OCI-LY1 (cell line): ENCODE data around the gene DUS3L.

Experiments
- H2AFZ ChIP-seq: fragments of 200-600 bp; sonication (generic), shearing (Covaris generic); 2 replicates; pipeline ENCODE4 v1.6.0; 2014; ENCODE audit warnings: antibody characterized with exemption, mild to moderate bottlenecking, low read length
- H3F3A ChIP-seq: fragments of 200-600 bp; sonication (generic), shearing (Covaris generic); 2 replicates; pipeline ENCODE4 v1.6.0; 2014; ENCODE audit warnings: mild to moderate bottlenecking, antibody characterized with exemption, low read length, moderate library complexity; ENCODE audit not compliant: insufficient read depth
- H3K27ac ChIP-seq: fragments of 200-600 bp; sonication (generic); 2 replicates; pipeline ENCODE4 v1.5.1; 2014; ENCODE audit warnings: low read length, mixed run types, mild to moderate bottlenecking, low read depth; ENCODE audit not compliant: poor library complexity, severe bottlenecking
- H3K27me3 ChIP-seq: fragments of 200-600 bp; sonication (generic); 2 replicates; pipeline ENCODE4 v1.6.0; 2014; ENCODE audit warnings: antibody characterized with exemption, mild to moderate bottlenecking, low read length, moderate library complexity; ENCODE audit not compliant: insufficient read depth
- H3K36me3 ChIP-seq: fragments of 200-600 bp; sonication (generic); 2 replicates; pipeline ENCODE4 v1.6.1; 2014; ENCODE audit warnings: mild to moderate bottlenecking, antibody characterized with exemption, low read length, moderate library complexity, mixed read lengths; ENCODE audit not compliant: insufficient read depth
- H3K4me1 ChIP-seq: fragments of 200-600 bp; sonication (generic); 2 replicates; pipeline ENCODE4 v1.5.1; 2014; ENCODE audit warnings: mild to moderate bottlenecking, low read length, moderate library complexity; ENCODE audit not compliant: insufficient read depth, severe bottlenecking
- H3K4me2 ChIP-seq: fragments of 200-600 bp; sonication (generic), shearing (Covaris generic); 2 replicates; pipeline ENCODE4 v1.6.1; 2014; ENCODE audit warnings: low read length
- H3K4me3 ChIP-seq: fragments of 200-600 bp; sonication (generic); 2 replicates; pipeline ENCODE4 v1.5.1; 2014; ENCODE audit warnings: low read length, low read depth, mild to moderate bottlenecking, mixed read lengths; ENCODE audit not compliant: poor library complexity, severe bottlenecking
- H3K79me2 ChIP-seq: fragments of 200-600 bp; shearing (Covaris generic); 2 replicates; pipeline ENCODE4 v1.6.1; 2016; ENCODE audit warnings: mixed run types, low read length, mixed read lengths; ENCODE audit not compliant: insufficient read depth
- H3K9ac ChIP-seq: fragments of 200-600 bp; sonication (generic), shearing (Covaris generic); 2 replicates; pipeline ENCODE4 v1.6.1; 2014; ENCODE audit warnings: mild to moderate bottlenecking, low read length, mixed read lengths
- H3K9me2 ChIP-seq: fragments of 200-600 bp; sonication (generic), shearing (Covaris generic); 2 replicates; pipeline ENCODE4 v1.6.1; 2014; ENCODE audit warnings: low read depth, mild to moderate bottlenecking, low read length, mixed read lengths
- H3K9me3 ChIP-seq: fragments of 200-600 bp; shearing (Covaris generic); 2 replicates; pipeline ENCODE4 v1.6.1; 2014; ENCODE audit warnings: low read length, mixed read lengths
- H4K20me1 ChIP-seq: fragments of 200-600 bp; sonication (generic), shearing (Covaris generic); 2 replicates; pipeline ENCODE4 v1.6.0; 2016; ENCODE audit warnings: mild to moderate bottlenecking, low read length; ENCODE audit not compliant: insufficient read depth
- EZH2 ChIP-seq: fragments of 200-600 bp; sonication (generic), shearing (Covaris generic); IDR thresholded peaks from 2 replicates; pipeline ENCODE4 v1.8.0; 2017; ENCODE audit warnings: borderline replicate concordance, mixed run types, mild to moderate bottlenecking, antibody characterized with exemption, low read length, moderate library complexity, mixed read lengths
- TF ChIP-seq, protein P1 (sequence below): fragments of 200-600 bp; sonication (generic), shearing (Covaris generic); IDR thresholded peaks from 2 replicates; pipeline ENCODE4 v1.5.1; 2017; ENCODE audit warnings: mild to moderate bottlenecking, antibody characterized with exemption, low read length, moderate library complexity, mixed read lengths

The DUS3L gene

DNA sequence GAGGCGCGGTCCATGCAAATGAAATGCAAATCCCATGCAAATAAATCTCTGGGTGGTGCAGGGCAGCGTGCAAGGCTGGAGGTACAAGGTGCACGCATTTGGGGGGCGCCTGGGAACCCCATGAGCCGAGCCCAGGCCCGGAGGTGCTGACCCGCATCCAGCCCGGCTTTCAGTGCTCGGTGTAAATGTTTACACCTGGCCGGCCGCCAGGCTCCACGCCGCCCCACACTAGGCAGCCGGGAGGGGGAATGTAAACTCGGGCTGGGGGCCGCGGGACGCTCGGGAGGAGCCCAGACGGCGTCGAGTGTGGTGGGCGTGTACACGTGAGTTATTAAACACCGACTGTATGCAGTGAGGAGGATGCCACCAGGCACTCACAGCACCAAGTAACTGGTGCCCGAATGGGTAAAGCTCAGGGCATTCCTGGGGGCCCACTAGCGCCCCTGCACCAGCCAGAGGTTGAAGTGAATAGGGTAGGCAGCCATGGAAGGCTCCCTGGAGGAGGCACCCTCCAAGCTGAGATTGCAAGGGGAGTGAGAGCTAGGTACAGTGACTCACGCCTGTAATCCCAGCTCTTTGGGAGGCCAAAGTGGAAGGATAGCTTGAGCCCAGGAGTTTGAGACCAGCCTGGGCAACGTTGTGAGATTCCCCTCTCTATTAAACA lies 31.4 kb upstream of the DUS3L start:
- TF ChIP-seq, protein P1, sequence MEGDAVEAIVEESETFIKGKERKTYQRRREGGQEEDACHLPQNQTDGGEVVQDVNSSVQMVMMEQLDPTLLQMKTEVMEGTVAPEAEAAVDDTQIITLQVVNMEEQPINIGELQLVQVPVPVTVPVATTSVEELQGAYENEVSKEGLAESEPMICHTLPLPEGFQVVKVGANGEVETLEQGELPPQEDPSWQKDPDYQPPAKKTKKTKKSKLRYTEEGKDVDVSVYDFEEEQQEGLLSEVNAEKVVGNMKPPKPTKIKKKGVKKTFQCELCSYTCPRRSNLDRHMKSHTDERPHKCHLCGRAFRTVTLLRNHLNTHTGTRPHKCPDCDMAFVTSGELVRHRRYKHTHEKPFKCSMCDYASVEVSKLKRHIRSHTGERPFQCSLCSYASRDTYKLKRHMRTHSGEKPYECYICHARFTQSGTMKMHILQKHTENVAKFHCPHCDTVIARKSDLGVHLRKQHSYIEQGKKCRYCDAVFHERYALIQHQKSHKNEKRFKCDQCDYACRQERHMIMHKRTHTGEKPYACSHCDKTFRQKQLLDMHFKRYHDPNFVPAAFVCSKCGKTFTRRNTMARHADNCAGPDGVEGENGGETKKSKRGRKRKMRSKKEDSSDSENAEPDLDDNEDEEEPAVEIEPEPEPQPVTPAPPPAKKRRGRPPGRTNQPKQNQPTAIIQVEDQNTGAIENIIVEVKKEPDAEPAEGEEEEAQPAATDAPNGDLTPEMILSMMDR: no peak
- TF ChIP-seq EZH2: no peak
- no peaks in the 10 kb centered on the region for H3K27me3 ChIP-seq
- H4K20me1 ChIP-seq: no peaks in the 10 kb centered on the region
- H3K9me3 ChIP-seq: no peaks in the 10 kb centered on the region
- no peak overlapping the region for H3K9ac ChIP-seq
- no peaks in the 10 kb centered on the region for H3K9me2 ChIP-seq
- H3K4me1 ChIP-seq: peaks cover 13% of the 10 kb centered on the region
- no peaks in the 10 kb centered on the region for H3K79me2 ChIP-seq
- no peaks in the 10 kb centered on the region for H3K36me3 ChIP-seq
- no peak overlapping the region for H3K4me3 ChIP-seq
- no peak overlapping the region for H3K4me2 ChIP-seq
- H3K27ac ChIP-seq: no peak overlapping the region
- 0 out of 2 replicates have a peak, but pooled peaks cover 5% of the 10 kb centered on the region for H3F3A ChIP-seq
- H2AFZ ChIP-seq: no peak overlapping the region

DNA sequence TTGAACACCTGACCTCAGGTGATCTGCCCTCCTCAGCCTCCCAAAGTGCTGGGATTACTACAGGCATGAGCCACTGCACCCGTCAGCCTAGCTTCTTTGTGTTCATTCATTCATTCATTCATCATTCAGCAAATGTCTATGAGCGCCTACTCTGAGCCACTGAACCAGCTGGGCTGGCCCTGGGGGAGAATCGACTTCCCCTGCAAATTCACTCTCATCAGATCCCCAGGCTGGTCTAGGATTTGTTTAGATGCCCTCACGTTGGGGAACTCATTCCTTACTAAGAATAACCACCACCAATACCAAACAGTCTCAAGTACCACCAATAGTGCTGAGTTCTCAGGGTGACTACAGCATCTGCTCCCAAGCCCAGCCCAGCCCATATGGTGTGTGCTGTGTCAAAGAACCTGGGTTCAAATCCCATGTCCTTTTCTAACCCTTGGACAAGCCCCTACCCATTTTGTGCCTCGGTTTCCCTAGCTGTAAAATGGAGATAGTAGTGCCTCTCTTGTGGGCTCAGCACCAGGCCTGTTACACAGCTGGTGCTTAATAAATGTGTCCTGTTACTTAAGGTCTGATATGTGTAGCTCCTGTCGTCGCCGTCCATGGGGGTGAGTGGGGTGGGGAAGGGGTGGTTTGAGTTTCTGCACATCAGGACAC lies 30.7 kb upstream of the DUS3L start:
- Histone ChIP-seq H3K27ac (no peak overlapping the region), H3K27me3 (no peaks in the 10 kb centered on the region), H3K9me3 (no peaks in the 10 kb centered on the region), H3K36me3 (no peaks in the 10 kb centered on the region), H3F3A (no peaks in the 10 kb centered on the region), H3K9me2 (no peaks in the 10 kb centered on the region), H3K4me3 (no peak overlapping the region), H4K20me1 (no peaks in the 10 kb centered on the region), H3K4me2 (no peak overlapping the region), H3K79me2 (no peaks in the 10 kb centered on the region), H3K4me1 (peaks cover 6% of the 10 kb centered on the region), H2AFZ (no peak overlapping the region), H3K9ac (no peak overlapping the region)
- no peak for TF ChIP-seq EZH2
- TF ChIP-seq, protein P1: no peak

DNA sequence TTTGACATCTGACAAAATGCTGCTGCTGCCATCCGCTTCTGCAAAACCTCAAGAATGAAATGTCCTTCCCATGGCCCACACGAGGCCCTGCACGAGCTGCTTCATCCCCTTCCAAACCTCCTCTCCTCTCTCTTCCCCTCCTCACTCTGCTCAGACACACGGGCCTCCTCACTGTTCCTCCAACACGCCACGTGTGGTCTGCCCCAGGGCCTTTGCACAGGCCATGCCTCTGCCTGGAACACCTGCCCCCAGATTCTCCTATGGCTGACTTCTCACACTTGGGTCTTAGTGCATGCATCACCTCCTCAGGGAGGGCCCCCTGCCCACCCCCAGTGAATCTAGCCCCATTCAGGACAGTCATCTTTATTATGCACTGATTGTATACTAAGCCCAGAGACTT lies 29.8 kb upstream of the DUS3L start:
- H3K4me3 ChIP-seq: no peak overlapping the region
- no peaks in the 10 kb centered on the region for H3K4me1 ChIP-seq
- no peak overlapping the region for H3K9ac ChIP-seq
- H2AFZ ChIP-seq: no peak overlapping the region
- no peak for TF ChIP-seq EZH2
- TF ChIP-seq, protein P1: no peak
- no peaks in the 10 kb centered on the region for H3K36me3 ChIP-seq
- H3K4me2 ChIP-seq: no peak overlapping the region
- H3K79me2 ChIP-seq: no peaks in the 10 kb centered on the region
- H3K9me2 ChIP-seq: no peaks in the 10 kb centered on the region
- no peaks in the 10 kb centered on the region for H3K27me3 ChIP-seq
- H3F3A ChIP-seq: no peaks in the 10 kb centered on the region
- no peaks in the 10 kb centered on the region for H3K9me3 ChIP-seq
- no peaks in the 10 kb centered on the region for H4K20me1 ChIP-seq
- H3K27ac ChIP-seq: no peak overlapping the region
